Lung (tissue), 12 donors: Measurements from ENCODE around the gene RNF149. TPM values are rescaled to one million over a fixed set of nuclear protein-coding genes. Genes with fewer than 3 reads are reported as not detected.

Source experiments
- ATAC-seq: fragments of 200-7000 bp; cut with Tn5 transposase; one replicate; pipeline ENCODE4 v1.9.1; 2020; ENCODE audit warnings: moderate number of reproducible peaks; ENCODE audit not compliant: insufficient read depth, low FRiP score
- DNase-seq, 3 donors: peaks; one replicate each; pipeline ENCODE4 v3.0.0-alpha.2; 2013 to 2017
- H3K27ac ChIP-seq, 2 donors: one replicate each; pipeline ENCODE4 v1.5.1; 2013; ENCODE audit warnings: mild to moderate bottlenecking in 2 of 2, moderate library complexity in 2 of 2, control low read depth in 1 of 2, inconsistent platforms in 1 of 2, low read depth in 1 of 2, low read length in 1 of 2
- H3K27me3 ChIP-seq, 3 donors: one replicate each; pipeline ENCODE4 v1.5.1; 2013; ENCODE audit warnings: low read length in 2 of 3; ENCODE audit not compliant: control insufficient read depth in 3 of 3, insufficient read depth in 3 of 3
- H3K36me3 ChIP-seq, 4 donors: one replicate each; pipeline ENCODE4 v1.5.1; 2013; ENCODE audit warnings: low read length in 4 of 4, mild to moderate bottlenecking in 1 of 4, moderate library complexity in 1 of 4; ENCODE audit not compliant: control insufficient read depth in 4 of 4, insufficient read depth in 4 of 4
- H3K4me1 ChIP-seq, 5 donors: one replicate each; pipeline ENCODE4 v1.5.1; 2013; ENCODE audit warnings: low read length in 5 of 5, mild to moderate bottlenecking in 2 of 5, moderate library complexity in 1 of 5; ENCODE audit not compliant: control insufficient read depth in 5 of 5, insufficient read depth in 5 of 5
- H3K4me3 ChIP-seq: one replicate; pipeline ENCODE4 v1.5.1; 2013; ENCODE audit warnings: mild to moderate bottlenecking, control low read depth, moderate library complexity
- H3K9ac ChIP-seq, 2 donors: one replicate each; pipeline ENCODE4 v1.5.1; 2013; ENCODE audit warnings: low read length in 2 of 2, control low read depth in 1 of 2; ENCODE audit not compliant: insufficient read depth in 1 of 2
- H3K9me3 ChIP-seq, 4 donors: one replicate each; pipeline ENCODE4 v1.5.1; 2013; ENCODE audit warnings: low read length in 3 of 4, mild to moderate bottlenecking in 1 of 4, moderate library complexity in 1 of 4; ENCODE audit not compliant: control insufficient read depth in 4 of 4, insufficient read depth in 3 of 4
- WGBS, 2 donors: extraction: QIAGEN DNeasy Blood & Tissue Kit; methylation state at CpG; one replicate each; pipeline ENCODE4 v1.1.7; 2013; 5-methylcytosine and 5-hydroxymethylcytosine counted together
- polyA plus RNA-seq, 2 donors: library from polyadenylated mRNA; stranded (reverse); fragments of 200-250 nt; gene quantifications; one replicate each; pipeline ENCODE4 v1.2.1, GENCODE V29; 2013
- total RNA-seq, 2 donors: library from RNA; depleted of rRNA in 1 of 2; stranded (reverse); fragments of >200 nt in 1 of 2; gene quantifications; one replicate each; pipeline ENCODE4 v1.2.1, GENCODE V29; 2014 to 2021
- TF ChIP-seq, protein P1 (sequence below): IDR thresholded peaks from 2 replicates; pipeline ENCODE4 v1.5.1; 2012; ENCODE audit warnings: mild to moderate bottlenecking; ENCODE audit errors: control extremely low read depth, extremely low read depth
- donor health status: control.
- donor health status: control.
- donor health status: Bipolar disorder and iron deficiency.
- donor health status: healthy.
- donor health status: DM: yes; HTN: yes; CAD: no.

Gene RNF149
- total and polyA plus RNA-seq, 4 donors, result 46.7 to 106 (median 93.4) TPM

DNA sequence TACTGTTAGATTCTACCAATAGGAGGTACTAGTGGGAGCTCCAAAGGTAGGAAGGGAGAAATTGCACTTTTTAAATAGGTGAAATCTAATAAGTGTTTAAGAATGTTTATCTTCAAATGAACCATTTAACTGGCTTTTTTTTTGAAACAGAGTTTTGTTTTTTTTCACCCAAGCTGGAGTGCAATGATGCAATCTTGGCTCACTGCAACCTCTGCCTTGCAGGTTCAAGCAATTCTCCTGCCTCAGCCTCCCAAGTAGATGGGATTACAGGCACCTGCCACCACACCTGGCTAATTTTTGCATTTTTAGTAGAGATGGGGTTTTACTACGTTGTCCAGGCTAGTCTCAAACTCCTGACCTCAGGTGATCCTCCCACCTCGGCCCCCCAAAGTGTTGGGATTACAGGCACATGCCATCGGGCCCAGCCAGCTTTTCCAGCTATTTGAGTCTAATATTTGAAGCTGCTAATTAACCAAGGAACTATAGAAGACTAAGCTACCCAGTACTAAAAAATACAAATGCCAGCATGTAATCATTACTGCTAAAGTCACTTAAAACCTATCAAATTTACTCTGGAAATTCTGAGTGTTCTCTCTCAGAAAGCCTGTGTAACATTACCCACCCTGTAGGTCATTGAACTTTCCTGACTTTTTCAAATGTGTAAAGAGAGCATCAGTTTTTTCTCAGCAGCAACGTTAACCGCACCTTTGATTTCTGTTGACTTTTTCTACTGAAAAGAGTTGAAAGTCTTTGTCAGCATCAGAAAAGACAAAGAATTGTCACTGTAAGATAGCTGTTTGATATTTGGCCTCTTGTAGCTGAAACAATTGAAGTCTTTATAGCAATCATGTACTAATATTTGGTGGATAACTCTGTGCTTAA is 24.6 kb upstream of the RNF149 start:
- Histone ChIP-seq H3K27ac (no peak overlapping the region), H3K27me3 (no peaks in the 10 kb centered on the region), H3K9me3 (no peaks in the 10 kb centered on the region), H3K36me3 (no peaks in the 10 kb centered on the region), H3K4me3 (no peak overlapping the region), H3K4me1 (peaks cover 0 to 17% (median 1%) of the 10 kb centered on the region in 5 donors), H3K9ac (no peak overlapping the region)
- ATAC-seq, result no peak
- 72 to 75% methylated on average over 5 of the region's 5 CpGs for WGBS, 2 donors
- DNase-seq, result no peak
- TF ChIP-seq, protein P1, sequence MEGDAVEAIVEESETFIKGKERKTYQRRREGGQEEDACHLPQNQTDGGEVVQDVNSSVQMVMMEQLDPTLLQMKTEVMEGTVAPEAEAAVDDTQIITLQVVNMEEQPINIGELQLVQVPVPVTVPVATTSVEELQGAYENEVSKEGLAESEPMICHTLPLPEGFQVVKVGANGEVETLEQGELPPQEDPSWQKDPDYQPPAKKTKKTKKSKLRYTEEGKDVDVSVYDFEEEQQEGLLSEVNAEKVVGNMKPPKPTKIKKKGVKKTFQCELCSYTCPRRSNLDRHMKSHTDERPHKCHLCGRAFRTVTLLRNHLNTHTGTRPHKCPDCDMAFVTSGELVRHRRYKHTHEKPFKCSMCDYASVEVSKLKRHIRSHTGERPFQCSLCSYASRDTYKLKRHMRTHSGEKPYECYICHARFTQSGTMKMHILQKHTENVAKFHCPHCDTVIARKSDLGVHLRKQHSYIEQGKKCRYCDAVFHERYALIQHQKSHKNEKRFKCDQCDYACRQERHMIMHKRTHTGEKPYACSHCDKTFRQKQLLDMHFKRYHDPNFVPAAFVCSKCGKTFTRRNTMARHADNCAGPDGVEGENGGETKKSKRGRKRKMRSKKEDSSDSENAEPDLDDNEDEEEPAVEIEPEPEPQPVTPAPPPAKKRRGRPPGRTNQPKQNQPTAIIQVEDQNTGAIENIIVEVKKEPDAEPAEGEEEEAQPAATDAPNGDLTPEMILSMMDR, result no peak

DNA sequence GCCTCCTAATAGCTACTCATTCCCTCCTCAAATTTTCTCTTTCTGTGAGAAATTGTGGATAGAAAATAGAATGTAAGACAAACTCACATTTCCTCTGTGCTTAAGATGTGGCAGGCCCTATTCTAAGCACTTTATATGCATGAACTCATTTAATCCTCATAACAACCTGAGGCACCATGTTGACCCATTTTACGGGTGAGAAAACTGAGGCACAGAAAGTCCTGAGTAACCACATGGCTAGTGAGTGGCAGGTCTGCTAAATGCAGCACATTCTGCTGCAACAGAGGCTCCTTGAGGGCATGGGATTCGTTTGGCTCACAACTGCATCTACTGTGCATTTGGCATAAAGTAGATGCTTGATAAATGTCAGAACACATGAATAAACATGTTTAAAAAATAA is 22.7 kb upstream of the RNF149 start:
- no peaks in the 10 kb centered on the region for H3K27me3 ChIP-seq
- H3K9me3 ChIP-seq, result no peaks in the 10 kb centered on the region
- no peak for DNase-seq
- ATAC-seq, result no peak
- H3K27ac ChIP-seq, result no peak overlapping the region
- WGBS, 2 donors, result 92 to 97% methylated on average over 2 of the region's 2 CpGs
- H3K9ac ChIP-seq, result no peak overlapping the region
- peaks cover 0 to 20% (median 1%) of the 10 kb centered on the region in 5 donors for H3K4me1 ChIP-seq
- H3K36me3 ChIP-seq, result no peaks in the 10 kb centered on the region
- no peak overlapping the region for H3K4me3 ChIP-seq
- TF ChIP-seq, protein P1, result no peak

DNA sequence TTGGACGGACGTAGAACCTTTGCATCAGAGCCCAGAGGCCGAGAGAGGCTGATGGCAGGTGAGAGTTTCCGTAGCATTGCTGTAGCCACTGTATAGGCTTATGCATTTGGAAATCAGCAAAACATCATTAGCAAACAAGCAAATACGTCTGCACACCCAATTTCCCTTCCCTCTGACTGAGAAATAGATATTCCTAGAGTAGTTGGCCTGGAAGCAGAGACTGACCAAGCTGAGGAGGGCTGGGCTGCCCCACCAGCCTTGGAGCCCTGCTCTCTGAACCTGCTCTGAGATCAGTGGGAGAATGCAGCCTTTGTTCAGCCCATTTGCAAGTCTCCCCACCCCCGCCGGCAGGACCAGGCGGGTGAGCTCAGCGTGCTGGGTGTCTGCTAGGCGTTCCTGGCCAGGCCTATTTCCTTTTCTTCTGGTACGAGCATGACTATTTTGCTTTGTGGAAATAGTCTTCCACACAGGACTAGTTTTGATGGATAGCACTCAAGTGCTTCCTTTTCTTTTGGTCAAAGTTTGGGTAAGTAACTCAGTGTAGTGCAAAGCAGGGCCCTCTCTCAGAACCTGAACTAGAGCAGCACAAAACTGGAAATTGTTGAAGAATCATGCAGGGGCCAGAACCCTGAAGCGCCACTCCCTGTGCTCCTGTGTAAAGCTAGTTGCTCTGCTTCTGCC is 21.9 kb upstream of the RNF149 start:
- peak in 2 of 3 donors; percentile 33 to 53 for DNase-seq
- Histone ChIP-seq H3K4me3 (no peak overlapping the region), H3K36me3 (no peaks in the 10 kb centered on the region), H3K27ac (peak overlapping the region in 1 of 2 donors; percentile 10), H3K9me3 (no peaks in the 10 kb centered on the region), H3K9ac (no peak overlapping the region), H3K27me3 (no peaks in the 10 kb centered on the region), H3K4me1 (peaks cover 0 to 20% (median 1%) of the 10 kb centered on the region in 5 donors)
- TF ChIP-seq, protein P1, result no peak
- no peak for ATAC-seq
- WGBS, 2 donors, result 61 to 66% methylated on average over 12 of the region's 12 CpGs
